Measurements from ENCODE around the gene KCTD5. TPM values are rescaled to one million over a fixed set of nuclear protein-coding genes. Genes with fewer than 3 reads are reported as not detected.

Gene KCTD5
- total and polyA plus RNA-seq, 4 donors = 17.4 to 44.3 (median 34.0) TPM

DNA sequence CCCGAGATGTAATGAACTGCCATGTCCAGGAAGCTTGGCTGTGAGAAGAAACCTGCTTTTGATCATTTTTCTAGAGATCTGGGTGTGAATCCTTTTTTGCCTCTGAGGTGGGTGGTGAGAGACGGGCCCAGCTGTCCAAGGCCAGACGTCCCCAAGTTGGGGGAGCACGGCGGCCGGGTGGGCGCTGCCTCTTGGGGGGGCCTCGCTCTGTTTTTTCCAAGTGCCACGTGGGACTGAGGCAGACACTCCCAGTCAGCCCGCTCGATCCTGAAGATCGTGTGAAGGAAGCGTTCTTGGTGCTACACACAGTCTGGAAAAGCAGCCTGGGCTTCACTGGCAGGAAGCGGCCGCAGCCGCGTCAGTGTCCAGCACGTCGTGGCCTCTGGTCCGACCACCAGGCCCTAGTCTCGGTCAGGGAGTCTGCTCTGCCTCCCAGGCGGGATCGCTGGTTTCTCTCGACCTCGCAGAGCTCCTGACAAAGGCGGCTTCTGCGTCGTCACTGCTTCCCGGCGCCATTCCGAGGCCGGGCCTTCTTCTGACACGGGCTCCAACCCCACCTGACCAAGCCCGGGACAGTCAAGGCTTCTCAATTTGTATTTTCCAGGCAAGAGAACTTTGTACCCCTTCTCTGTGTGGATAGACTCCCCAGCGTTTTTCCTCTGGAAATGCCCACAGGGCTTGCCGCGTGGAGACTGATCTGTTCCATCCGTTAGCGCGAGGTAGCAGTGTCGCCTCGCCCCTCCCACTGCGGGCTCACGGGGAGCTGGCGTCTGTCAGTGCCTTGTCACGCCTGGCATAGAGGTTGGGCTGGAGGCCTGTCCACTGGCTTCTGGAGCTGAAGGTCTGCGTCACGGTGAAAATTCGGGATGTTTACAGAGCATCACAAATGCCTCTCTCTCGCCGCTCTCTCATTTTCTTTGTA lies 25.3 kb downstream of the KCTD5 start:
- Histone ChIP-seq H3K4me1 (ENCODE audit: control insufficient read depth, insufficient read depth, low read length) (peaks cover 19% of the 10 kb centered on the region), H3K27me3 (ENCODE audit: control insufficient read depth, insufficient read depth, low read length) (no peaks in the 10 kb centered on the region), H3K27ac (ENCODE audit: low read depth, low read length) (no peak overlapping the region), H3K4me3 (ENCODE audit: low read depth, low read length) (no peak overlapping the region), H3K9me3 (ENCODE audit: control insufficient read depth, insufficient read depth, low read length) (no peaks in the 10 kb centered on the region), H3K36me3 (ENCODE audit: control insufficient read depth, insufficient read depth, low read length) (peaks cover 97% of the 10 kb centered on the region)
- WGBS (ENCODE audit: insufficient coverage) = 92% methylated on average over 46 of the region's 51 CpGs
- no peak for DNase-seq (ENCODE audit: low read depth in 4 of 6, low spot score in 6 of 6)

DNA sequence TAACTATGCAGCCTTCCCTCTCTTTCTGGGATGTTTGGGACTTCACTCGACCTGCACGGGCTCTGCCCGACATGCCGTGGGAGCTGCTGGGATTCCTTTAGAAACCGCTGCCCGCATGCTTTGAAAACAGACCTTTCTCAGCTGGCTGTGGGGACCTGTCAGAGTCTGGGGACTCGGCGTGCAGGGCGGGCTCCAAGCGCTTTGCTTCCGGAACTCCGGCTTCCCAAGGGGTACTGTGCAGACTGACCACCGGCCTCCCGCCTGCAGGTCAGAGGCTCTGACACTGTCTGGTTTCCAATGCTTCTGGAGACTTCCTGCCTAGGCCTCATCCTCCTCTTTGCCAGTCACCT lies 25.9 kb downstream of the KCTD5 start:
- Histone ChIP-seq H3K27me3 (ENCODE audit: control insufficient read depth, insufficient read depth, low read length) (no peaks in the 10 kb centered on the region), H3K9me3 (ENCODE audit: control insufficient read depth, insufficient read depth, low read length) (no peaks in the 10 kb centered on the region), H3K27ac (ENCODE audit: low read depth, low read length) (no peak overlapping the region), H3K36me3 (ENCODE audit: control insufficient read depth, insufficient read depth, low read length) (peaks cover 93% of the 10 kb centered on the region), H3K4me1 (ENCODE audit: control insufficient read depth, insufficient read depth, low read length) (peaks cover 13% of the 10 kb centered on the region), H3K4me3 (ENCODE audit: low read depth, low read length) (no peak overlapping the region)
- DNase-seq (ENCODE audit: low read depth in 4 of 6, low spot score in 6 of 6) = no peak
- WGBS (ENCODE audit: insufficient coverage) = 97% methylated on average over 14 of the region's 14 CpGs

DNA sequence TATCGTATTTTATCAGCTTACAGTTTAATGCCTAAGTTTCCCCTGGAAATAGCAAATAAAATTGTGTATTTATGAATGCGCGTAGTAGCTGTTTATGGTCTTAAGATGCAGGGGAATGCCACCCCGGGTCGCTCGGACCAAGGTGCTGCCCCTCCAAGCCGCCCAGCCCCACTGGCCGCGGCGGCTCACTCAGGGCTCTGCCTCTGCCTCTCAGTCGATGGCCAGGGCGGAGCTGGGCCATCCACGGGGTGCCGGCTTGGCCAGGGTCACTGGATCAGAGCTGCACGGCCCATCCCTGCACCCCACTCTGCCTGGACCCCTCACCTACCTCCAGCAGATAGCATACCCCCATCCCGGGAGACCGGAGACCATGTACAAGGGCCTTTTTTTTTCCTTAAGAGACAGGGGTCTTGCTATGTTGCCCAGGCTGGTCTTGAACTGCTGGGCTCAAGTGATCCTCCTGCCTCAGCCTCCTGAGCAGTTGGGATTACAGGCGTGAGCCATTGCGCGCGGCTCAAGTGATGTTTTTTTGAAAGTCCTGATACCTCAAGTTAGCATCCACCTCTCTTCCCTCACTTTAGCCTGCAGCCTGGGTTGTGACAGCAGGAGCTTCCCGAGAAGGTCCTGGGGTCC lies 26.7 kb downstream of the KCTD5 start:
- Histone ChIP-seq H3K4me3 (ENCODE audit: low read depth, low read length) (no peak overlapping the region), H3K27me3 (ENCODE audit: control insufficient read depth, insufficient read depth, low read length) (no peaks in the 10 kb centered on the region), H3K27ac (ENCODE audit: low read depth, low read length) (no peak overlapping the region), H3K4me1 (ENCODE audit: control insufficient read depth, insufficient read depth, low read length) (peaks cover 5% of the 10 kb centered on the region), H3K36me3 (ENCODE audit: control insufficient read depth, insufficient read depth, low read length) (peaks cover 87% of the 10 kb centered on the region), H3K9me3 (ENCODE audit: control insufficient read depth, insufficient read depth, low read length) (no peaks in the 10 kb centered on the region)
- no peak for DNase-seq (ENCODE audit: low read depth in 4 of 6, low spot score in 6 of 6)
- 95% methylated on average over 21 of the region's 22 CpGs for WGBS (ENCODE audit: insufficient coverage)

DNA sequence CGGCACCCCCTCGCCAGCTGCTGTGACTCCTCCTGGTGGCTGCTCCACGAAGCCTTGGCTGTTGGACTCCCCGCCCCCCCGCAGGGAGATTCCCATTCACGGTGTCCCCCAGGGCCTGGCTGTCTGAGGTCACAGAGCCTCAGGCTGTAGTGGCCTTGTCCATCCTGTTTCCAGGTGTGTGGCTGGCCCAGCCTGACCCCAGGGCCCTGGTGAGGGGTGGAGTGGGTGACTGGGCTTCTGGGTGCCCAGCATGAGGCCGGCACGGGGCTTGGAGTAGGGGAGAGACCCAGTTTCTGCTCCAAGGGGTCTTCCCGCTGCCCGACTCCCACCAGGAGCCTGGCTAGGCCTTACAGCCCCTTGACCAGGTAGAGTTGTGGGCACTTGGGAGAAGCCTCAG lies 27.3 kb downstream of the KCTD5 start:
- Histone ChIP-seq H3K4me1 (ENCODE audit: control insufficient read depth, insufficient read depth, low read length) (no peaks in the 10 kb centered on the region), H3K4me3 (ENCODE audit: low read depth, low read length) (no peak overlapping the region), H3K36me3 (ENCODE audit: control insufficient read depth, insufficient read depth, low read length) (peaks cover 87% of the 10 kb centered on the region), H3K9me3 (ENCODE audit: control insufficient read depth, insufficient read depth, low read length) (no peaks in the 10 kb centered on the region), H3K27me3 (ENCODE audit: control insufficient read depth, insufficient read depth, low read length) (no peaks in the 10 kb centered on the region), H3K27ac (ENCODE audit: low read depth, low read length) (no peak overlapping the region)
- WGBS (ENCODE audit: insufficient coverage) = 93% methylated on average over 10 of the region's 10 CpGs
- no peak for DNase-seq (ENCODE audit: low read depth in 4 of 6, low spot score in 6 of 6)

DNA sequence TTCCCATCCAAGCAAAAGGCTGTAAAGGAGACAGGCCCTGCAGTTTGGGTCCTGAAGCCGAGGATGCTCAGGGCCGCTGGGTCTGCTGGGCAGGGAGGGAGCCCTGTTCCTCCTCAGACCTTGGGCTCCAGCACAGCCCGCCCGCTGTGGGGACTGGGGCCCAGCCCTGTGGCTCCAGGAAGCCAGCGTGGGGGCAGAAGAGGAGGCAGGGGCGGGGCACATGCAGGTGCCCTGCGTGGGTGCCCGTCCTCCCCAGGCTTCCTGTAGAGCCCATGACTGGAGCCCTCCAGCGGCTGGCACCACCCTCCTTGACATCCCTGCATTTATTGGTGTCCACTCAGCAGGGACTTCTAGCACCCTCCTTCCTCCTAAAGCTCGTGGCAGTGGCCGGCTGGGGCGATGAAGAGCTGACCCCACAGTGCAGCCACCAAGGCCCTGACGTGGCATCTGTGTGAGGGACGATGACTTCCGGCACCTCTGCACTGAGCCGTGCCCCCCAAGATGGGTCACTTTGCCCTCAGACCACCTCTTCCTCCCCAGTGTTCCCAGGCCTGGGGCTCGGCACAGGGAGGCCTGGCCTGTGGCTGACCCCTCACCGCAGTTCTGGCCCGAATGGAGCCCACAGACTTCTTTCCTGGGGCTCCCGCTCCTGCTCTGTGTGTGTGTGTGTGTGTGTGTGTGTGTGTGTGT lies 27.8 kb downstream of the KCTD5 start:
- whole genome bisulfite sequencing (ENCODE audit: insufficient coverage) = 93% methylated on average over 19 of the region's 20 CpGs
- H3K4me1 ChIP-seq (ENCODE audit: control insufficient read depth, insufficient read depth, low read length) = peaks cover 2% of the 10 kb centered on the region
- no peak overlapping the region for H3K27ac ChIP-seq (ENCODE audit: low read depth, low read length)
- H3K36me3 ChIP-seq (ENCODE audit: control insufficient read depth, insufficient read depth, low read length) = peaks cover 81% of the 10 kb centered on the region
- H3K27me3 ChIP-seq (ENCODE audit: control insufficient read depth, insufficient read depth, low read length) = no peaks in the 10 kb centered on the region
- no peak for DNase-seq (ENCODE audit: low read depth in 4 of 6, low spot score in 6 of 6)
- no peak overlapping the region for H3K4me3 ChIP-seq (ENCODE audit: low read depth, low read length)
- H3K9me3 ChIP-seq (ENCODE audit: control insufficient read depth, insufficient read depth, low read length) = no peaks in the 10 kb centered on the region

DNA sequence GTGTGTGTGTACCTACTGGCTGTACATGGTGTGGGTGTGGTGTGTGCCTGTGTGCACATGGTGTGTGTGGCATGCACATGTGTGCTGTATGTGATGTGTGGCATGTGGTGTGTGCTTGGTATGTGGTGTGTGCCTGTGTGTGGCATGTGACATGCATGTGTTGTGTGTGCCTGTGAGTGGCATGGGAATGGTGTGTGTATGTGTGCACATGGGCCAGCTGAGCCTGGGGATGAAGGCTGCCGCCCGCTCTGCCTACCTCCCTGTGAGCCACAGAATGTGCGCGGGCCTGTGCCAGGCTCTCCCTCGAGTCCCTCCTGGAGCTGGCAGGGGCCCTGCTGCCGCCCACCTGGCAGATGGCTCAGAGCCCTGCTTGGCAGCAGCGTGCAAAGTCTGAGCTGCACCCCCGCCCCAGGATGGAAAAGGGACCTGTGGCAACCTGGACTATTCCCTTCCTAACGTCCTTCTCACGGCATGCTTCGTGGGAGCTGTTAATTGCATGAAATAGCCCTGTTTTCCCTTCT lies 28.4 kb downstream of the KCTD5 start:
- 71% methylated on average over 8 of the region's 11 CpGs for WGBS (ENCODE audit: insufficient coverage)

DNA sequence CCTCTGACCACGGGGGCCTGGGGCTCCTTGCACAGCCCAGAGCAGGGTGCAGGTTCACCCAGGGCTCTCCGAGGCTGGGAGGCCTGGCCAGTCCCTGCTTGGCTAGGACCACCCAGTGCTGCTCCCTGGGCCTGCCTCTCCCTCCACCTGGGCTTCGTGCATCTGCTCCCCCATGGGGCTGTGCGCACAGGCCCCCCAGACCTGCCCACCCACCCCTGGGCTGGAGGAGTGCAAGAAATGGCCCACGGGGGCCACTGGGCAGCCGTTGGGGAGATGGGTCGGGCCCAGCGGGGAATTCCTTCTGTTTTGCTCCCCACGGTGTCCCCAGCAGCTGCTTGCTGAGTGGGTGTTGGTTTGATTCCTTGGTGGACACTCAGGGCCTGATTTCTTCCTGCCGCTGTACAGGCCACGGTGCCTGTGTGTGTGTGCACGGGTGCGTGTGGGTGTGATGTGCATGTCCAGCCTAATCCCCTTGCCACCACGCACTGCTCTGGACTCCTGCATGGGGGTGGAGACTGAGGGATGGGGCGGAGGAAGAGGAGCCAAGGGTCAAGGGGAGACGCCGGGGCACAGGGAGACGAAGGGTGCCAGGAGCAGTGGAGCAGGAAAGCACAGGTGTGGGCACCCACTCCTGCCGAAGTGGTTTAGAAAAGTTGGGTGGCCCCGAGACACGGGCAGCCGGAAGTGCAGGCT lies 29.2 kb downstream of the KCTD5 start:
- WGBS (ENCODE audit: insufficient coverage) = 80% methylated on average over 18 of the region's 22 CpGs
- peaks cover 73% of the 10 kb centered on the region for H3K36me3 ChIP-seq (ENCODE audit: control insufficient read depth, insufficient read depth, low read length)
- no peak overlapping the region for H3K27ac ChIP-seq (ENCODE audit: low read depth, low read length)
- no peak for DNase-seq (ENCODE audit: low read depth in 4 of 6, low spot score in 6 of 6)
- no peak overlapping the region for H3K4me3 ChIP-seq (ENCODE audit: low read depth, low read length)
- no peaks in the 10 kb centered on the region for H3K9me3 ChIP-seq (ENCODE audit: control insufficient read depth, insufficient read depth, low read length)
- H3K4me1 ChIP-seq (ENCODE audit: control insufficient read depth, insufficient read depth, low read length) = peaks cover 10% of the 10 kb centered on the region
- no peaks in the 10 kb centered on the region for H3K27me3 ChIP-seq (ENCODE audit: control insufficient read depth, insufficient read depth, low read length)

More for the DNA sequence above, 28.4 kb downstream of the KCTD5 start:
- Histone ChIP-seq H3K27ac (ENCODE audit: low read depth, low read length) (no peak overlapping the region), H3K4me1 (ENCODE audit: control insufficient read depth, insufficient read depth, low read length) (peaks cover 7% of the 10 kb centered on the region), H3K9me3 (ENCODE audit: control insufficient read depth, insufficient read depth, low read length) (no peaks in the 10 kb centered on the region), H3K4me3 (ENCODE audit: low read depth, low read length) (no peak overlapping the region), H3K36me3 (ENCODE audit: control insufficient read depth, insufficient read depth, low read length) (peaks cover 75% of the 10 kb centered on the region), H3K27me3 (ENCODE audit: control insufficient read depth, insufficient read depth, low read length) (no peaks in the 10 kb centered on the region)
- DNase-seq (ENCODE audit: low read depth in 4 of 6, low spot score in 6 of 6) = peak in 1 of 6 donors; percentile 75

DNA sequence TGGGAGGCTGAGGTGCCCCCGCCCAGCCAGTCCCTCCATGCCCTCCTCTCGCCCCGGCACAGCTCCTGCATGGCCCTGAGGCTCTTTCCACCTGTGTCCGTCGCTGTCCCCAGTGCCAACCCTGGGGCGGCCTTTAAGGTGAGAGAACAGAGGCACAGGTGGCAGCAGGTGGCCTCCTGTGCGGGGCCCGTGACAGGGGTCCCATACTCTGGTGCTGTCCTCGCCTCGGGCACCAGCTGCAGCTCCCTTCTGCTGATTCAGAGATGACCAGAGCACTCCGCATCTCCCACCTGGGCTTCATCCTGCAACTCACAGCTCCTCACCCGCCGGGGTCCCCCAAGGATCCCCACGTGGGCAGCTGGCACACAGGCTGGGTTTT lies 29.7 kb downstream of the KCTD5 start:
- Histone ChIP-seq H3K36me3 (ENCODE audit: control insufficient read depth, insufficient read depth, low read length) (peaks cover 71% of the 10 kb centered on the region), H3K4me1 (ENCODE audit: control insufficient read depth, insufficient read depth, low read length) (peaks cover 10% of the 10 kb centered on the region), H3K27ac (ENCODE audit: low read depth, low read length) (no peak overlapping the region), H3K27me3 (ENCODE audit: control insufficient read depth, insufficient read depth, low read length) (no peaks in the 10 kb centered on the region), H3K4me3 (ENCODE audit: low read depth, low read length) (no peak overlapping the region), H3K9me3 (ENCODE audit: control insufficient read depth, insufficient read depth, low read length) (no peaks in the 10 kb centered on the region)
- no peak for DNase-seq (ENCODE audit: low read depth in 4 of 6, low spot score in 6 of 6)
- 90% methylated on average over 9 of the region's 14 CpGs for WGBS (ENCODE audit: insufficient coverage)

DNA sequence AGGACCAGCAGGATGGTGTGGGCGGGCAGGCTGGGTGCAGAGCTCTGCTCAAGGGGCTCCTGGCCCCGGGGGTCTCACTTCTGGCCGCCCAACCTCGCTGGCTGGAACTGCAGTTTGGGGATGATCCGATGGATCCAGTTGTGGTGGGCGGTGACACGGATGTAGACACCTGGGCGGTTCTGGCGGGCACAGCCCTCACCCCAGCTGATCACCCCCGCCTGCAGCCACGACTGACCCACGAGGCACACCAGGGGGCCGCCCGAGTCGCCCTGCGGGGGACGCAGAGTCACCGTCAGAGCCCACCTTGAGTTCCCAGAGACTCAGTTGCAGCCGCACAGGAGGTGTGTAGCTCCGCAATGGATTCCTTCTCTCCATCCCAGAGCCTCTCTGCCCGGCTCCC lies 30.2 kb downstream of the KCTD5 start:
- 87% methylated on average over 20 of the region's 21 CpGs for WGBS (ENCODE audit: insufficient coverage)
- Histone ChIP-seq H3K36me3 (ENCODE audit: control insufficient read depth, insufficient read depth, low read length) (peaks cover 69% of the 10 kb centered on the region), H3K4me3 (ENCODE audit: low read depth, low read length) (no peak overlapping the region), H3K4me1 (ENCODE audit: control insufficient read depth, insufficient read depth, low read length) (peaks cover 10% of the 10 kb centered on the region), H3K27ac (ENCODE audit: low read depth, low read length) (no peak overlapping the region), H3K9me3 (ENCODE audit: control insufficient read depth, insufficient read depth, low read length) (no peaks in the 10 kb centered on the region), H3K27me3 (ENCODE audit: control insufficient read depth, insufficient read depth, low read length) (no peaks in the 10 kb centered on the region)
- no peak for DNase-seq (ENCODE audit: low read depth in 4 of 6, low spot score in 6 of 6)
